Activated CD4-positive, alpha-beta T cell treated with anti-CD3 and anti-CD28 coated beads for 36 hours (primary cell): ENCODE data around the gene ADGRV1. TPM values are rescaled to one million over a fixed set of nuclear protein-coding genes. Genes with fewer than 3 reads are reported as not detected.
A peak's percentile ranks its signal among the peaks of the same experiment; 100 is the strongest.

Experiments used
- ATAC-seq: fragments of 200-7000 bp; cut with Tn5 transposase; one replicate; pipeline ENCODE4 v1.10.0; 2021; ENCODE audit warnings: mild to moderate bottlenecking, moderate library complexity
- CTCF ChIA-PET: fragments of 350-600 bp; sonication (Branson Sonifier 250); formaldehyde crosslinking; loops from one replicate; lab custom pipeline; 2021; ENCODE audit warnings: antibody characterized with exemption; lab: Charles Lee
- POLR2A ChIA-PET: fragments of 350-600 bp; sonication (Branson Sonifier 250); formaldehyde crosslinking; loops from one replicate; lab custom pipeline; 2021; ENCODE audit warnings: antibody characterized with exemption, inconsistent platforms; lab: Charles Lee
- DNase-seq: peaks from one replicate; pipeline ENCODE4 v3.0.0-alpha.2; 2020
- H3K27ac Mint-ChIP-seq: one replicate; pipeline ENCODE4 v1.8.0; 2021; ENCODE audit warnings: mixed read lengths
- H3K27me3 Mint-ChIP-seq: one replicate; pipeline ENCODE4 v1.8.0; 2021; ENCODE audit warnings: mixed read lengths
- H3K36me3 Mint-ChIP-seq: one replicate; pipeline ENCODE4 v1.8.0; 2021; ENCODE audit warnings: low read depth, mixed read lengths
- H3K4me1 Mint-ChIP-seq: one replicate; pipeline ENCODE4 v1.8.0; 2021; ENCODE audit warnings: mixed read lengths
- H3K4me3 Mint-ChIP-seq: one replicate; pipeline ENCODE4 v1.8.0; 2021; ENCODE audit warnings: mild to moderate bottlenecking, moderate library complexity, mixed read lengths
- H3K9me3 Mint-ChIP-seq: one replicate; pipeline ENCODE4 v1.8.0; 2021; ENCODE audit warnings: low read depth, mixed read lengths
- intact Hi-C, 2 experiments: fragments of 100-400 bp; cut with DNase I in 1 of 2; cut with micrococcal nuclease in 1 of 2; formaldehyde crosslinking; loops; one replicate each; pipeline versions ENCODE4 v1.14.2 to v1.15.1; 2022 to 2024; cut with DNase I, micrococcal nuclease
- total RNA-seq, 2 experiments: library from RNA; stranded (reverse); gene quantifications; one replicate each; pipeline ENCODE4 v1.2.3, GENCODE V29; 2021

Gene ADGRV1
- total RNA-seq, 2 experiments from 2014 or later = 0.02 to 0.12 TPM

GRCh38 chr5:91162534-91163381 lies 604.2 kb downstream of the ADGRV1 start:
- DNase-seq (peak; percentile 85), ATAC-seq (peak; percentile 99)
- Mint-ChIP-seq H3K4me1 (peaks cover 21% of the 10 kb centered on the region), H3K27ac (peak overlapping the region; percentile 74), H3K36me3 (no peaks in the 10 kb centered on the region), H3K4me3 (no peak overlapping the region), H3K27me3 (peaks cover 1% of the 10 kb centered on the region), H3K9me3 (no peaks in the 10 kb centered on the region)
- ChIA-PET POLR2A (interaction anchor here (0.7 kb wide), 1 partner anchor 103 kb away, joined by 3 read pairs; no protein-coding TSS in a partner anchor), CTCF (interaction anchor here (0.6 to 2.5 kb wide), 2 partner anchors 221 to 231 kb away, joined by 3 to 14 read pairs; partner anchors contain the start of gene ARRDC3)
- intact Hi-C loops = loop anchor here (1.0 to 10.0 kb wide), 9 partner anchors 8 to 290 kb away; no protein-coding TSS in a partner anchor

DNA sequence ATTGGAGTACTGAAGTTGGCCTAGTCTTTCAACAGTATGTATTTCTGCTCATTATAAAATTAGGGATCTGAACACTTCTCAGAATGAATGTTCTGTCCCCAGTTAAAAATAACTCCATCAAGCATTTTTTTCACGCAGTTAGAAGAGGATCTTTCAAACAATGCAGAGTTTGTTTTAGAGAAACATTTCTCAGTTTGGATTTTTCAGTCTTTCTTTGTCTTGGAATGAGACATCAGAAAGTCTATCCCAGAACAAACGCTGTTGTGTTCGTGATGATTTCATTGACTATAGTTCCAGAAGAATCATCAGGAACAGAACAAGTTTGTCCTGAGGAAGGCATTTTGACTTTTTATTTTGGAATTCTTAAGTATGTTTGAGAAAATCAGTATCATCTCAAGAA lies 605.8 kb downstream of the ADGRV1 start:
- Mint-ChIP-seq H3K9me3 (no peaks in the 10 kb centered on the region), H3K4me1 (peaks cover 26% of the 10 kb centered on the region), H3K27me3 (peaks cover 1% of the 10 kb centered on the region), H3K27ac (no peak overlapping the region), H3K36me3 (no peaks in the 10 kb centered on the region), H3K4me3 (no peak overlapping the region)
- DNase-seq (no peak), ATAC-seq (no peak)
- CTCF ChIA-PET = interaction anchor here (0.6 to 1.8 kb wide), 2 partner anchors 198 to 221 kb away, joined by 3 to 4 read pairs; no protein-coding TSS in a partner anchor
- intact Hi-C loops = loop anchor here (5.0 to 10.0 kb wide), 3 partner anchors 107 to 292 kb away; no protein-coding TSS in a partner anchor
- POLR2A ChIA-PET = no interaction called here

- Mint-ChIP-seq H3K27ac (no peak overlapping the region), H3K27me3 (peaks cover 1% of the 10 kb centered on the region), H3K9me3 (no peaks in the 10 kb centered on the region), H3K36me3 (no peaks in the 10 kb centered on the region), H3K4me1 (peaks cover 39% of the 10 kb centered on the region), H3K4me3 (no peak overlapping the region)
- ATAC-seq (no peak), DNase-seq (no peak)
- intact Hi-C loops = loop anchor here (5.0 to 10.0 kb wide), 2 partner anchors 229 to 291 kb away; no protein-coding TSS in a partner anchor
- ChIA-PET POLR2A (no interaction called here), CTCF (interaction anchor here (2.2 kb wide), 1 partner anchor 219 kb away, joined by 8 read pairs; no protein-coding TSS in a partner anchor)
Observed at GRCh38 chr5:91166059-91166807, 607.6 kb downstream of the ADGRV1 start.

DNA sequence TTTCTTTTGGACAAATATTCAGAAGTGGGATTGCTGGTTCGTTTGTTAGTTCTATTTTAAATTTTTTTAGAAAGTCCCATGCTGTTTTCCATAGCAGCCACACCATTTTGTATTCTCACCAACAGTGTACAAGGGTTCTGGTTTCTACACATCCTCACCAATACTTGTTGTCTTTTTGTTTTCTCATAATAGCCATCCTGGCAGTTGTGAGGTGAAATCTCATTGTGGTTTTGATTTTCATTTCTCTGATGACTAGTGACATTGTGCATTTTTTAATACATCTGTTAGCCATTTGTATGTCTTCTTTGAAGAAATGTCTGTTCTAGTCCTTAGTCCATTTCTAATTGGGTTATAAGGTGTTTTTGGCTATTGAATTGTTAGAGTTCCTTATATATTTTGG lies 610.3 kb downstream of the ADGRV1 start:
- intact Hi-C loops = loop anchor here (5.0 to 10.0 kb wide), 2 partner anchors 232 to 294 kb away; no protein-coding TSS in a partner anchor
- ATAC-seq (no peak), DNase-seq (no peak)
- ChIA-PET POLR2A (no interaction called here), CTCF (no interaction called here)
- Mint-ChIP-seq H3K27me3 (peaks cover 3% of the 10 kb centered on the region), H3K4me3 (no peak overlapping the region), H3K36me3 (no peaks in the 10 kb centered on the region), H3K27ac (no peak overlapping the region), H3K4me1 (peaks cover 19% of the 10 kb centered on the region), H3K9me3 (no peaks in the 10 kb centered on the region)

GRCh38 chr5:91170266-91170665 lies 611.7 kb downstream of the ADGRV1 start:
- H3K27ac Mint-ChIP-seq = peak overlapping the region; percentile 21
- peak; percentile 96 for ATAC-seq
- H3K4me1 Mint-ChIP-seq = peaks cover 19% of the 10 kb centered on the region
- H3K9me3 Mint-ChIP-seq = no peaks in the 10 kb centered on the region
- no peaks in the 10 kb centered on the region for H3K36me3 Mint-ChIP-seq
- ChIA-PET CTCF (interaction anchor here (1.3 kb wide), 1 partner anchor 249 kb away, joined by 5 read pairs; no protein-coding TSS in a partner anchor), POLR2A (interaction anchor here (0.8 kb wide), 1 partner anchor 112 kb away, joined by 6 read pairs; no protein-coding TSS in a partner anchor)
- intact Hi-C loops = loop anchor here (1.0 to 2.0 kb wide), 6 partner anchors 8 to 297 kb away; no protein-coding TSS in a partner anchor
- no peak overlapping the region for H3K4me3 Mint-ChIP-seq
- no peak for DNase-seq
- H3K27me3 Mint-ChIP-seq = peaks cover 2% of the 10 kb centered on the region

- Mint-ChIP-seq H3K36me3 (no peaks in the 10 kb centered on the region), H3K4me3 (no peak overlapping the region), H3K4me1 (peaks cover 19% of the 10 kb centered on the region), H3K9me3 (no peaks in the 10 kb centered on the region), H3K27me3 (peaks cover 2% of the 10 kb centered on the region), H3K27ac (no peak overlapping the region)
- ATAC-seq = no peak
- ChIA-PET CTCF (interaction anchor here (0.6 kb wide), 1 partner anchor 16 kb away, joined by 3 read pairs; no protein-coding TSS in a partner anchor), POLR2A (interaction anchor here (1.0 kb wide), 1 partner anchor 212 kb away, joined by 3 read pairs; the partner anchor contains the start of gene ARRDC3)
- no peak for DNase-seq
- intact Hi-C loops = loop anchor here in 1 of 2 experiments (2.0 kb wide), 1 partner anchor 113 kb away; no protein-coding TSS in a partner anchor
Observed at GRCh38 chr5:91171322-91171721, 612.7 kb downstream of the ADGRV1 start.

DNA sequence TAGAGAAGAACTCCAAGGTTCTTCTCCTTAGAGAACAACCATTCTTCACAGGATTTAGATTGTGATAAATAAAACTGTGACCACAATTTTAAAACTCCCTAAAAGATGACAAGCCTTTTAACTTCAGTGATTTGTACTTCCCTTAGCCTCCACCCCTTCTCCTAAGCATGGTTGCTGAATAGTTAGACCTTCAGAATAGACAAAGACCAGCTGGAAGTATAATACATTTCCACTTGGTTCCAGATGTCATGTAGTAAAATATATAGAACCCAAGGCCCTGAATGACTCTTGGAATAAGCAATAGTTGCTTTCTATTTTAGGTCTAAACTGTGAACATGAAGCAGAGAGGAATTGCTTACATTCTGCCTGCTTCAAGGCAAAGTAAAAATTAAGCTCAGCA lies 615.8 kb downstream of the ADGRV1 start:
- intact Hi-C loops = loop anchor here in 1 of 2 experiments (2.0 kb wide), 1 partner anchor 18 kb away; no protein-coding TSS in a partner anchor

GRCh38 chr5:91175708-91176107 lies 617.1 kb downstream of the ADGRV1 start:
- ChIA-PET CTCF (interaction anchor here (1.7 to 1.8 kb wide), 2 partner anchors 8 to 209 kb away, joined by 5 to 8 read pairs; no protein-coding TSS in a partner anchor), POLR2A (no interaction called here)
- Mint-ChIP-seq H3K36me3 (no peaks in the 10 kb centered on the region), H3K4me1 (peaks cover 11% of the 10 kb centered on the region), H3K27me3 (peaks cover 2% of the 10 kb centered on the region), H3K27ac (no peak overlapping the region), H3K4me3 (no peak overlapping the region), H3K9me3 (no peaks in the 10 kb centered on the region)
- no peak for DNase-seq
- ATAC-seq = no peak
- intact Hi-C loops = loop anchor here in 1 of 2 experiments (2.0 kb wide), 1 partner anchor 19 kb away; no protein-coding TSS in a partner anchor

More for the DNA sequence above, 615.8 kb downstream of the ADGRV1 start:
- Mint-ChIP-seq H3K27ac (no peak overlapping the region), H3K4me1 (peaks cover 22% of the 10 kb centered on the region), H3K27me3 (peaks cover 2% of the 10 kb centered on the region), H3K36me3 (no peaks in the 10 kb centered on the region), H3K4me3 (no peak overlapping the region), H3K9me3 (no peaks in the 10 kb centered on the region)
- no peak for ATAC-seq
- DNase-seq = no peak
- ChIA-PET CTCF (interaction anchor here (0.9 to 1.8 kb wide), 4 partner anchors 9 to 211 kb away, joined by 4 to 8 read pairs (median 5); partner anchors contain the start of gene ARRDC3), POLR2A (no interaction called here)

DNA sequence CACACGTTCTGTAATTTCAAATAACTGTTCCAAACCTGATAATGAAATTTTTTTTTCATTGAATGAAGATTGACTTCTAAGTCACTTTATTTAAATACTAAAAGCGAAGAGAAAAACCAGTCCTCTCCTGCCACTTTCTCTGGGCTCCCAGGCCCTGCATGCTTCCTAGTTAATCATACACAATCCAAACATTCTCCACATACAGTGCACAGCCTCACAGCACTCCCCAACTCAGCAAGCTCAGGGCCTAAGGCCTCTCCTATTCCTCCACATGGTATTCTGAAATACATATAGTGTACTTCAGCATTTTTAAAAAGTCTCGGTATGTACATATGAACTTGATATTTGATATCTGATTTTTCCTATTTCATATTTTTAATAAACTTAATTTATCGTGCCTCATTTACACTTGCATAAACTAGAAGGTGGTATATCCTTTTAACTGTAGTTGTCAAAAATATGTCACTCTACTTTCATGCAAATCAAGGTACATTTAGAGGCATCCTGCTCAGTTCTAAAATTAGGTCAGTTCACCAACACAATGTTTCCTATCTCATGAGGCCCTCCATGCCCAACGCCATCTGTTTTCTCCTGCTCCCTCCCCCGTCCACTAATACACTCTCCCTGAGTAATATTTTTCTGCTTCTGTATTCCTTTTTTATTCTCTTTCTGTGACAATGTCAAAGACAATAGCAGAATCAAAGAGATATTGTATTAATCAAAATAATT lies 617.9 kb downstream of the ADGRV1 start:
- CTCF ChIA-PET = no interaction called here
- Mint-ChIP-seq H3K27ac (no peak overlapping the region), H3K36me3 (no peaks in the 10 kb centered on the region), H3K4me3 (no peak overlapping the region), H3K27me3 (peaks cover 2% of the 10 kb centered on the region), H3K4me1 (peaks cover 9% of the 10 kb centered on the region), H3K9me3 (no peaks in the 10 kb centered on the region)
- POLR2A ChIA-PET = no interaction called here
- DNase-seq (no peak), ATAC-seq (no peak)
- intact Hi-C loops = no loop called here

GRCh38 chr5:91177085-91177484 lies 618.5 kb downstream of the ADGRV1 start:
- Mint-ChIP-seq H3K27ac (no peak overlapping the region), H3K4me1 (peaks cover 9% of the 10 kb centered on the region), H3K4me3 (no peak overlapping the region), H3K9me3 (no peaks in the 10 kb centered on the region), H3K36me3 (no peaks in the 10 kb centered on the region), H3K27me3 (peaks cover 2% of the 10 kb centered on the region)
- DNase-seq (no peak), ATAC-seq (no peak)
- ChIA-PET CTCF (interaction anchor here (0.6 kb wide), 1 partner anchor 148 kb away, joined by 3 read pairs; no protein-coding TSS in a partner anchor), POLR2A (no interaction called here)
- intact Hi-C loops = no loop called here
